Activated B cell treated with CpG ODN at 0.5 μM for 24 hours (primary cell): ENCODE results near the gene CPSF4L. TPM values are rescaled to one million over a fixed set of nuclear protein-coding genes. Genes with fewer than 3 reads are reported as not detected.

Experiments used
- ATAC-seq: fragments of 200-7000 bp; cut with Tn5 transposase; one replicate; pipeline ENCODE4 v1.10.0; 2021; ENCODE audit warnings: low read depth, mild to moderate bottlenecking, moderate library complexity
- CTCF ChIA-PET: fragments of 350-600 bp; sonication (Branson Sonifier 250); formaldehyde crosslinking; loops from one replicate; lab custom pipeline; 2021; ENCODE audit warnings: antibody characterized with exemption; lab: Charles Lee
- POLR2A ChIA-PET: fragments of 350-600 bp; sonication (Branson Sonifier 250); formaldehyde crosslinking; loops from one replicate; lab custom pipeline; 2021; ENCODE audit warnings: antibody characterized with exemption; lab: Charles Lee
- DNase-seq: peaks from one replicate; pipeline ENCODE4 v3.0.0; 2022
- H3K27ac Mint-ChIP-seq: one replicate; pipeline ENCODE4 v1.8.0; 2020; ENCODE audit warnings: mixed read lengths
- H3K27me3 Mint-ChIP-seq: one replicate; pipeline ENCODE4 v1.8.0; 2021; ENCODE audit warnings: mixed read lengths
- H3K36me3 Mint-ChIP-seq: one replicate; pipeline ENCODE4 v1.8.0; 2021; ENCODE audit warnings: low read depth, mixed read lengths
- H3K4me1 Mint-ChIP-seq: one replicate; pipeline ENCODE4 v1.8.0; 2021; ENCODE audit warnings: mixed read lengths
- H3K4me3 Mint-ChIP-seq: one replicate; pipeline ENCODE4 v1.8.0; 2020; ENCODE audit warnings: mild to moderate bottlenecking, mixed read lengths
- H3K9me3 Mint-ChIP-seq: one replicate; pipeline ENCODE4 v1.8.0; 2020; ENCODE audit warnings: mixed read lengths
- intact Hi-C: fragments of 100-400 bp; cut with micrococcal nuclease; formaldehyde crosslinking; loops from one replicate; pipeline ENCODE4 v1.15.1; 2024
- total RNA-seq: library from RNA; stranded (reverse); gene quantifications from 2 replicates; pipeline ENCODE4 v1.2.3, GENCODE V29; 2022
- TF ChIP-seq, protein P1 (sequence below): fragments of 200-600 bp; IDR thresholded peaks from one replicate; pipeline ENCODE4 v1.8.0; 2022; ENCODE audit warnings: antibody characterized with exemption, mild to moderate bottlenecking

The CPSF4L gene
- total RNA-seq, 1 donor from 2014 or later: not detected

DNA sequence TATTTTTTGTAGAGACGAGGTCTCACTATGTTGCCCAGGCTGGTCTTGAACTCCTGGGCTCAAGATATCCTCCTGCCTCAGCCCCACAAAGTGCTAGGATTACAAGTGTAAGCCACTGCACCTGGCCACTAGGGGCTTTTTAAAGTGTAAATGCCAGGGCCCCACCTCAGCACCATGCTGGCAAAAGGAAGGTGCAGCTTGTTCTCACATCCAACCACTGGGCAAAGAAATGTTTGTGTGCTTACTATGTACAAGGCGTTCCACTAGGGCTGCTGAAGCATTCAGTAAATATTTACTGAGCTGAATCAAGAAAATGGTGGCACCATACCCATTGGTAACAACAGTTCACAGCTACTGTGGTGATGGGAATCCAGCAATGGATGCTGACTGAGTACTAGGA, 46.2 kb downstream of the CPSF4L start:
- H3K4me1 Mint-ChIP-seq: no peaks in the 10 kb centered on the region
- H3K4me3 Mint-ChIP-seq: no peak overlapping the region
- TF ChIP-seq, protein P1, sequence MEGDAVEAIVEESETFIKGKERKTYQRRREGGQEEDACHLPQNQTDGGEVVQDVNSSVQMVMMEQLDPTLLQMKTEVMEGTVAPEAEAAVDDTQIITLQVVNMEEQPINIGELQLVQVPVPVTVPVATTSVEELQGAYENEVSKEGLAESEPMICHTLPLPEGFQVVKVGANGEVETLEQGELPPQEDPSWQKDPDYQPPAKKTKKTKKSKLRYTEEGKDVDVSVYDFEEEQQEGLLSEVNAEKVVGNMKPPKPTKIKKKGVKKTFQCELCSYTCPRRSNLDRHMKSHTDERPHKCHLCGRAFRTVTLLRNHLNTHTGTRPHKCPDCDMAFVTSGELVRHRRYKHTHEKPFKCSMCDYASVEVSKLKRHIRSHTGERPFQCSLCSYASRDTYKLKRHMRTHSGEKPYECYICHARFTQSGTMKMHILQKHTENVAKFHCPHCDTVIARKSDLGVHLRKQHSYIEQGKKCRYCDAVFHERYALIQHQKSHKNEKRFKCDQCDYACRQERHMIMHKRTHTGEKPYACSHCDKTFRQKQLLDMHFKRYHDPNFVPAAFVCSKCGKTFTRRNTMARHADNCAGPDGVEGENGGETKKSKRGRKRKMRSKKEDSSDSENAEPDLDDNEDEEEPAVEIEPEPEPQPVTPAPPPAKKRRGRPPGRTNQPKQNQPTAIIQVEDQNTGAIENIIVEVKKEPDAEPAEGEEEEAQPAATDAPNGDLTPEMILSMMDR: no peak
- peaks cover 49% of the 10 kb centered on the region for H3K36me3 Mint-ChIP-seq
- intact Hi-C loops: no loop called here
- no peak overlapping the region for H3K27ac Mint-ChIP-seq
- no peaks in the 10 kb centered on the region for H3K27me3 Mint-ChIP-seq
- ChIA-PET POLR2A (no interaction called here), CTCF (no interaction called here)
- ATAC-seq (no peak), DNase-seq (no peak)
- no peaks in the 10 kb centered on the region for H3K9me3 Mint-ChIP-seq

DNA sequence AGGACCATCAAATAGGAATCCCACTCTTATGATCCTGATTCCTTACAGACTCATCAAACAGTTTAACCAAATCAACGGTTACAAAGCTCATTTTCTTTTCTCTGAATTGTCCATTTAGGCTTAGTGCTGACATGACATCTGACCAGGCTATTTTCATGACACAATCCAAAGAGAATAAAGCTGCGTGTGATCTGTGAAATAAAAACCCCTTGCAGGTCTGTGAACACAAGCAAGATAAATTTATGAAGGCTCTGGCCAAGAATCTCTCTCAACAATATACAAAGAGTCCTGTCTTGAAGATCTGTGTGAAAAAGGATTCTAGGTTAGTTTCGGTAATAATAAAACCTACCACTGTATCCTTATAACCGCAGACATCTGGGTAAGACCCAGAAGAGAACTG, 46.8 kb downstream of the CPSF4L start:
- POLR2A ChIA-PET: no interaction called here
- no peak overlapping the region for H3K27ac Mint-ChIP-seq

DNA sequence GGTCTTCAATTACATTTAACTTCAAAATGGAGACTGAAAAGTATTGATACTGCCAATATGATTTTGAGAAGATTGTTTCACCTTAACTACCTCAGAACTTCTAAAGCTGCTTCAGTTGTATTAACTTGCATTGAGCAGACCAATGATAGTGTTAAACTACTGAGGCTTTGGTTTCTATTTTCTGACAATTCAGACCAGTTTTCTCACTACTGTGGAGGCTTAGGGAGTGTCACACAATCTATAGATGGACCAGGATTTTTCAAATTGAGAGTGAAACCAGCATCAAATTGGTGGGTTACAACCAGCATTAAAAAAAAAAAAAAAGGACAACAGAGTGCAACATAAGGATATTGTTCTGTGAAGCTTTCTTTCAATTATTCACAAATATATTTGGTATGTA, 47.7 kb downstream of the CPSF4L start:
- DNase-seq: no peak
- ChIA-PET CTCF (no interaction called here), POLR2A (interaction anchor here (0.7 kb wide), 1 partner anchor 32 kb away, joined by 4 read pairs; no protein-coding TSS in a partner anchor)
- ATAC-seq: no peak
- TF ChIP-seq, protein P1: no peak
- Mint-ChIP-seq H3K4me1 (no peaks in the 10 kb centered on the region), H3K9me3 (no peaks in the 10 kb centered on the region), H3K36me3 (peaks cover 53% of the 10 kb centered on the region), H3K27me3 (no peaks in the 10 kb centered on the region), H3K27ac (no peak overlapping the region), H3K4me3 (no peak overlapping the region)
- intact Hi-C loops: no loop called here

More for the DNA sequence above, 46.8 kb downstream of the CPSF4L start:
- CTCF ChIA-PET: no interaction called here
- Mint-ChIP-seq H3K36me3 (peaks cover 48% of the 10 kb centered on the region), H3K4me1 (no peaks in the 10 kb centered on the region), H3K4me3 (no peak overlapping the region), H3K9me3 (no peaks in the 10 kb centered on the region), H3K27me3 (no peaks in the 10 kb centered on the region)
- intact Hi-C loops: no loop called here
- ATAC-seq (no peak), DNase-seq (no peak)
- TF ChIP-seq, protein P1: no peak

DNA sequence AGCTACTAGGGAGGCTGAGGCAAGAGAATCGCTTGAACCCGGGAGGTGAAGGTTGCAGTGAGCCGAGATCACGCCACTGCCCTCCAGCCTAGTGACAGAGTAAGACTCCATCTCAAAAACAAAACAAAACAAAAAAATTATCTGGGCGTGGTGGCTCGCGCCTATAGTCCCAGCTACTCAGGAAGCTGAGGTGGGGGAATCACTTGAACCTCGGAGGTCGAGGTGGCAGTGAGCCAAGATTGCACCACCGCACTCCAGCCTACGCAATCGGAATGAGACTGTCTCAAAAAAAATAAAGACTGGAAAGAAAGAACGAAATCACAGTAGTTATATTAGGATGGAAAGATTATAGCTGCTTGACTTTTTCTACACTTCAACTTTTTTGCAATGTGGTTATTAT, 49.9 kb downstream of the CPSF4L start:
- no peak overlapping the region for H3K27ac Mint-ChIP-seq
- DNase-seq (no peak), ATAC-seq (no peak)
- H3K36me3 Mint-ChIP-seq: peaks cover 67% of the 10 kb centered on the region
- POLR2A ChIA-PET: no interaction called here
- TF ChIP-seq, protein P1: no peak
- CTCF ChIA-PET: no interaction called here
- no peaks in the 10 kb centered on the region for H3K27me3 Mint-ChIP-seq
- H3K4me3 Mint-ChIP-seq: no peak overlapping the region
- intact Hi-C loops: no loop called here
- no peaks in the 10 kb centered on the region for H3K9me3 Mint-ChIP-seq
- no peaks in the 10 kb centered on the region for H3K4me1 Mint-ChIP-seq

DNA sequence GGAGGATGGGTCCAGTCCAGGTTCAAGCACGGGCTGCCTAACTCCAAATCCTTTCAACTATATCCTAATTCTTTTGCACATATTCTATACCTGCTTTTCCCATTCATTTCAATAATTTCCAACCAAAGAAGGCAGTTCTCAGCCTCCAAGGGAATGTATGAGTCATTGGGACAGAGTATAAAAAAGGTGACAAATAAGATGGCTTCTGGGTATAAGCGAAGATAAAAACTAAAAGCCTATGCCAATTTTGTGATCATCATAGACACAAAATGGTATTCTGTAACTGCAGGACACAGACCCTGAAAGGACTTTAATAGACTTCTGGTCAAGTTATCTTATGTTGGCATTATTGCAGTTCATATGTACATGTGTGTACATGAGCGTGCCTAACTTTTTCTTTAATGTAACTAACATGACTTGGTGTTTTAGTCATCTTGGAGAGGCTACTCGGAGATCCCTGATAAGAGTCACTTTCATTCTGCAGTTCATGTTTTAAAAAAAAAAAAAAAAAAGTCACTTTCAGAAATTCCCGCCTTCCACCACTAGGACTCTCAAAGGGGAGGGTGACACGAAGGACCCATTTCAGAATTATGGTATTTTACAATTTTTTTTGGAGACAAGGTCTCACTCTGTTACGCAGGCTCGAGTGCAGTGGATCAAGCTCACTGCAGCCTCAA, 51.5 kb downstream of the CPSF4L start:
- ATAC-seq (no peak), DNase-seq (no peak)
- POLR2A ChIA-PET: interaction anchor here (0.9 to 1.2 kb wide), 2 partner anchors 12 kb away, joined by 3 to 4 read pairs; no protein-coding TSS in a partner anchor
- intact Hi-C loops: no loop called here
- Mint-ChIP-seq H3K4me1 (no peaks in the 10 kb centered on the region), H3K36me3 (peaks cover 67% of the 10 kb centered on the region), H3K9me3 (no peaks in the 10 kb centered on the region), H3K27ac (no peak overlapping the region), H3K4me3 (no peak overlapping the region), H3K27me3 (no peaks in the 10 kb centered on the region)
- CTCF ChIA-PET: interaction anchor here (1.0 kb wide), 1 partner anchor 22 kb away, joined by 4 read pairs; a partner anchor contains a TSS
- TF ChIP-seq, protein P1: no peak
